SH-SY5Y (cell line): ENCODE results near the gene KCTD4.

Experiments used
- GATA2 ChIP-seq: IDR thresholded peaks from 2 replicates; pipeline ENCODE4 v1.6.1; 2011; ENCODE audit warnings: mild to moderate bottlenecking, low read depth, low read length
- GATA3 ChIP-seq: IDR thresholded peaks from 2 replicates; pipeline ENCODE4 v1.6.1; 2011; ENCODE audit warnings: low read depth, mild to moderate bottlenecking, low read length, moderate library complexity

KCTD4 gene

DNA sequence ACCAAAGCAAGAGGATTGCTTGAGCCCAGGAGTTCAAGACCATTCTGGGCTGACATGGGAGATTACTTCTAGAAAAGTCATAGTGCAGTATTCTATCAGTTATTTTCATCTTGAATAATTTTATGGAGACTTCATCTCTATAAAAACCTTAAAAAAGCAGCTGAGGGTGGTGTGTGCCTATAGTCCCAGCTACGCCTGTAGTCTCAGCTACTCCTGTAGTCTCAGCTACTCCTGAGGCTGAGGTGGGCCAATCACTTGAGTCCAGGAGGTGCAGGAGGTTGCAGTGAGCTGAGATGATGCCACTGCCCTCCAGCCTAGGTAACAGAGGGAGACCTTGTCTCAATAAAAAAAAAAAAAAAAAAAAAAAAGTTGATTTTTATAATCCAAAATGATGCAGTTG, 22.1 kb upstream of the KCTD4 start:
- TF ChIP-seq GATA2 (no peak), GATA3 (no peak)

DNA sequence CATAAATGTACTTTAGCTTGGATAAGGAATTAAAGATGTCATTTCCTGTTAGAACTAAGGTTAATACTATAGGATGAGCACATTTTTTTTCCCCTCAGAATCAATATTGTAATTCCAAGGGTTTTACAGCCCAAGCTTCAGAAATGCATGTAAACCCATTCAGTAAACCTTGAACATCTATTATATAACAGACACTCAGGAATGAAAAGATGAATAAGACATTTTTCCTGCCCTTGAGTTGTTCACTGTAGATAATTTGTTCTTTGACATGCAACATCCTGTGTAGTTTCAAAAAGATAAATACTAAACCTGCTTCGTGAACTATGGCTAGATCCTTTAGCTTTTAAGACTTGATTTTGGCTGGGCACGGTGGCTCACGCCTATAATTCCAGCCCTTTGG, 21.7 kb upstream of the KCTD4 start:
- TF ChIP-seq GATA2 (no peak), GATA3 (no peak)

DNA sequence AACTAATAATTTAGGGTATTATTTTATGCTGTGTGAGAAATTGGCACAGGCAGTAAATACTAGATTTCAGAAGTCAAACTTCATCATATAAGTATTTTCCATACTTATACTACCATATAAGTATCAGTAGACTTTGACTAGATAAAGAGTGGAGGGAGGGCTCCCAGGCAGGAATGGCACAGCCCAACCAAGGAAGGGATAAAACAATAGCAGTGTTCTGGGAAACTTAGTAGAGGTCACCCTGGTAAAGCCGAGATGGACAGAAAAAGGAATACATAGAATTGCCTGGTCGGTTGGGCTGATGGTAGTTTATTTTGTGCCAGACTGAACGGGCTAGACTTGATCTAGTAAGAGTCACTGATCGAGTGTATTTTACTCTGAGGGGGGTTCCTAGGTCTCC, 19.6 kb upstream of the KCTD4 start:
- no peak for TF ChIP-seq GATA2
- no peak for TF ChIP-seq GATA3

DNA sequence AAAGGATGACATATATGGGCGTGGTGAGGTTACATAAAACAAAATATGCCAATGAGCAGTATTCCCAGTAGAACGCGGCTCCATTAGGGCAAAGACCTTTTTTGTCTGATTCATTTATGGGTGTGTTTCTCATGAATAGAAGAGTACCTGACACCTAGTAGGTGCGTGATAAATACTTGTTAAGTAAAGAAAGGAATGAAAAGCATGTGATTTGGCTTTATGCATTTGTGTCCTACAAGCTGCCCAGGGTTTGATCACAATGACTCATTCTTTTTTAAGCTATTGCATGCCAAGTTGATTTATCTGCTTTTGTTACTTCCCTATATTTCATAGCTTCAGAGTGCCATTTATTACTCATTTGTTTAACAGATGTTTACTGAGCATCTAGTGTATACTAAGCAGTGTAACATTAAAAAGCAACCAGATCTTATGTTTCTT, 19.1 kb upstream of the KCTD4 start:
- TF ChIP-seq GATA2 (no peak), GATA3 (no peak)

DNA sequence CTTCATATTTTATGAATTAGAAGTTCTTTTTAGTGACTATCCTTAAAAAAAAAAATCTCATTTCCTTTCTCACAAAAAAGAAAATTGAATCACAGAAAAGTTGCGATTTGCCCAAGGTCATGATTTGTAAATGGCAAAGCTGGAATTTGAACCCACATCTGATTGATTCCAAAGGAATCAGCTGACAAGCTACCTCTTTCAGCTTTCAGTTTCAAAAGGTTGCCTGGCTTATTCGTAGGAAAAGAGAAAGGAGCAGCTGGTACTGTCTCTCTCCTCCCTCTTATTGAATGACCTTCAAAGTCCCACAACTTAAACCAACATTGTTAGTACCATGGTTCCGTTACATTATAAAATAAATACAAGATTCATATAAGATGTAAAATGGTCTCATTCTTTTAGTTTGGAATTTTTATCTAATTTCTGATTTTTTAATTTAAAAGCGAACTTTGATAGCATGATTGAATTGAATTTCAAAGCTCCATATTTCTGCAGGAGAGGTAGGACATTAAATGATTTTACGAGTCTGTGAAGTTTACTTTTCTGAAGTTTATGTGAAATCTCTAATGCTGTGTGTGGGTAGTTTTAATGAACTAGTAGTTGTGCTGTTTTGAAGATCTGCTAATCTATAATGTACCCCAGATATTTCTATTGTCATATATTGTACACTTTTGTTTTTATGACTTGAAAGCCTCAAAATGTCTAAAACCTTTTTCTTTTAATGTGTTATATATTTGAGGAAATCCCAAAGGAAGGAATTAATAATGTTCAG, 18.5 kb upstream of the KCTD4 start:
- TF ChIP-seq GATA2 (no peak), GATA3 (no peak)

DNA sequence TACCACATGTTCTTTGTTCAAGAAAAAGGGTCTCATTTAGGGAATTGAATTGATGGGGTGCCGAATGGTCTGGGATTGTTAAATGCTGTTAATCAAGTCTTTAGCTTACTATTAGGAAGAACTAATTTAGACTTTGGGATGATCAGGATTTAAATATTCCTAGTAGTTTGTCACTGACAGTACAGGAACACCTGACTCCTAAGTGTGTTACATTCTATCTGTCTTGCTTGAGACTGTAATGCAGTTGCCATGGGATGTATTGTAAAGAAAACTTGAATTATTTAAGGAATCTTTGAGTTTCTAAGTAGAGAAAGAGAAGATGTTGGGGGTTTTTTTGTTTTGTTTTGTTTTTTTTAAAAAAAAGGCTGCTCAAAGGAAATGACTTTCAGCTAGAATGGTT, 17.8 kb upstream of the KCTD4 start:
- TF ChIP-seq GATA3 = no peak
- no peak for TF ChIP-seq GATA2

DNA sequence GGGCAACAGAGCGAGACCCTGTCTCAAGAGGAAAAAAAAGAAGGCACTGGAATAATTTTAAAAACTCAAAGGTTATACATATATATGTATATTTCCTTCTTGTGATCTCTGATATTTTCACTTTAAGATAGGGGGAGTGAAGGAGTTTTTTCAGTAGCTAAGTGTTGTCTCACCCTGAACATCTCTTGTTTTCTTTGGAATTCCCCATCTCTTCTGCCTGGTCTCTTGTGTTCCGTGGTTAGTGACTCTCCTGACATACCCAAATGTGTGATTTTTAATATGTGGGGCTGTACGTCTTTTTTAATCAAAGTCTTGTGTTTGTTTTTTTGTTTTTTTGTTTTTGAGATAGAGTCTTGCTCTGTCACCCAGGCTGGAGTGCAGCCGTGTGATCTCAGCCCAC, 15.3 kb upstream of the KCTD4 start:
- no peak for TF ChIP-seq GATA3
- TF ChIP-seq GATA2 = no peak

DNA sequence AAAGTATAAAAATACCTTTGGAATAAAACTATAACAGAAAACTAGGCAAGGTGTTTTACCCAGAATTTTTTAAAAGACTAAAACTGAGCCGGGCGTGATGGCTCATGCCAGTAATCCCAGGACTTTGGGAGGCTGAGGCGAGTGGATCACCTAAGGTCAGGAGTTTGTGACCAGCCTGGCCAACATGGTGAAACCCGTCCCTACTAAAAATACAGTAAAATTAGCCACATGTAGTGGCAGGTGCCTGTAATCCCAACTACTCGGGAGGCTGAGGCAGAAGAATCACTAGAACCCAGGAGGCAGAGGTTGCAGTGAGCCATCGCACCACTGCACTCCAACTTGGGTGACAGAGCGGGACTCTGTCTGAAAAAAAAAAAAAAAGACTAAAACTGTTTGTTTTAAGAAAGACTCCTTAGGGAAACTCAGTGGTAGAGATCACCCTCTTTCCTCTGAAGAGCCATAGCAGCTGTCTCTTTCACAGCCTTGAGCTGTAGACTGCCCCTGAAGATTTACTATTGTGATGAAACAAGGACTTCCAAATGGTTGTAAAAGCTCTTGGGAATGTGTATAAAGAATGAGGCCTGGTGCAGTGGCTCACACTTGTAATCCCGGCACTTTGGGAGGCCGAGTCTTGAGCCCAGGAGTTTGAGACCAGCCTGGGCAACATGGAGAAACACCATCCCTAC, 14.7 kb upstream of the KCTD4 start:
- TF ChIP-seq GATA2 (no peak), GATA3 (no peak)

DNA sequence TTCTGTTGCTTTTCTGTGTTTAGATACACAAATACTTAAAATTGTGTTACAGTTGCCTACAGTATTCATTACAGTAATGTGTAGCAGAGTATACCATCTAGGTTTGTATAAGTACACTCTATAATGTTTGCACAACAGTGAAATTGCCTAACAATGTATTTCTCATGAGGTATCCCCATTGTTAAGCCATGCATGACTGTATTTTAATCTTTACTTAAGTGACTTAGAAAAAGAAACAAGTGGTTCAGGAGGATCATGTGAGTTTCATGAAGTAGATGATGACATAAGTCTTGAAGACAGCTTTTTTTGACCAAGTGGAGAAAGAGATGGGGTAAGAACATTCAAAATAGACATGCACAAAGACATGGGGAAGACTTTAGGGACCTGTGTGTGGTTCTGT, 8.4 kb upstream of the KCTD4 start:
- no peak for TF ChIP-seq GATA3
- TF ChIP-seq GATA2 = no peak

DNA sequence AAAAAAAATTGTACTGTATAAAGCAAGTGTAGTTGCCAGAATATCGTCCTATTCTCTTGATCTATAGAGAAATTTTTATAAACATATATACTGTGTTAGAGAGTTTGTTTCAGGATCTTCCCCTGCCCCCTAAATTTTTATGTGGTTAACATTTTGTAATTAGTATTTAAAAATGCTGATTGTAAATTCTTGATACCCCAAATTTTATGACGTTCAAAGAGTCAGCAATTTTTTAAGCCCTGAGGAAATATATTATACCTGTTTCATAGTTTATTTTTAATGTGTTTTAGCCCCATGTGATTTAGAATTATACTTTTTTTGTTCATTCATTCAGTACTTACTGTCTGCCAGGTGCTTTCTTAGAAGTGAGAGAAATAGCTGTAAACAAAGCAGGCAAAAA, 7.3 kb upstream of the KCTD4 start:
- TF ChIP-seq GATA2 (no peak), GATA3 (no peak)

DNA sequence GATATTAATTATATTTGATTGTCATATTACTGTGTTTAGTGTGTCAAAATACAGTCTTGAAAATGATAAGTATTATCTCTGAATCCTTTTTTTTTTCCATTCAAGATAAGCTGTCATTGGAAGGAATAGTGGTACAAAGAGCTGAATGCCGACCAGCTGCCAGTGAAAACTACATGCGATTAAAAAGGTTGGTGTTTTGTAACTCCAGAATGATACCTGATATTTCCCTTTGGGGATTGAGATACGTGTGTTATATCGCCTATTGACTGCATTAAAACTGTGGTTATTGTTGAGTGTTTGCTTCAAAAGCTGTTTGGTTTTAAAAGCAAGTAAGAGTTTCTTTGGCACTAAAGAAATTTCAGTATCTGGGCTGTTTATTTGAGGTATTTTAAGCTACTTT, 6.5 kb upstream of the KCTD4 start:
- no peak for TF ChIP-seq GATA3
- no peak for TF ChIP-seq GATA2

DNA sequence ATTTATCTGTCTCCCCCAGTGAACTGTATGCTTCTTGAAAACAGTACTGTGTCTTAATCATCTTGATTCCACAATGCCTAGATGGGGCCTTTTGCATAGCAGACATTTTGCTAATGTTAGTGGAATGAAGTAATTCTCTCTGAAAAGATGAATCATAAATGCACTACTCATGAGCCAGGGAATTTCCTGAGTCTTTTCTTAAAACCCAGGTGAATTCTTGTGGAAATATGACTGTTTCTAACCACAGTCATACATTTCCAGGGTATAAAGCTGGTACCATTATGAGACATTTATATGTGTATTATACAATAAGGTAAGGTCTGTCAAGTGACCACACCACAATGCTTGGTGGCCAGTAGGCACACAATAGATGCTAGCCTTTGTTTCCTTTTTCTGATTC, 5.5 kb upstream of the KCTD4 start:
- no peak for TF ChIP-seq GATA3
- TF ChIP-seq GATA2 = no peak

DNA sequence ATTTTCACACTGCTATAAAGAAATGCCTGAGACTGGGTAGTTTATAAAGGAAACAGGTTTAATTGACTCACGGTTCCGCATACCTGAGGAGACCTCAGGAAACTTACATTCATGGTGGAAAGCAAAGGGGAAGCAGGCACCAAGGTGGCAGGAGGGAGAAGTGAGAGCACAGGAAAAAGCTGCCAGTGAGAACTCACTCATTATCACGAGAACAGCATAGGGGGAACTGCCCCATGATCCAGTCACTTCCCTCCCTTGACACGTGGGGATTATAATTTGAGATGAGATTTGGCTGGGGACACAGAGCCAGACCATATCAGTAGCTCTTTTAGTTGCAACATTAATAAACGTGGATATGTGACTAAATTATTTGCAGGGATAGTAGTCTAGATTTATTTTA, 4.3 kb upstream of the KCTD4 start:
- no peak for TF ChIP-seq GATA2
- no peak for TF ChIP-seq GATA3

DNA sequence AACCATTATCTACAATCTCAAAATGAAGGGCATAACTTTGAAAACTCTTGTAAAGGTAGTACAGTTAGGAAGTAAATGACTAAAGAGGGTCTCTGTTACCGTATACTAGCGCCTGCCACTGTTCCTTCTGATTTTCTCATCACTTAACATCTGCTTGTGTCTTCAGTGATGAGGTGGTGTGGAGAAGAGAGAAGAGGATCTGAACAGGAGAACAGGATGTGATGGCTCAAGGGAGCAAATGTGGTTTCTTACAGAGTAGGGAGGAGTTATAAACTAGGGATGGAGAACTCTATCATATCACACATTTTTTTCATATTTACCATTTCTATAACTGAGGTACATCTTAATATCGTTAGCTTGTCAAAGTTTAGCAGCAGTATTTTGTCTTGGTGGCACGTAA, 1.1 kb downstream of the KCTD4 start:
- TF ChIP-seq GATA3 (no peak), GATA2 (no peak)

DNA sequence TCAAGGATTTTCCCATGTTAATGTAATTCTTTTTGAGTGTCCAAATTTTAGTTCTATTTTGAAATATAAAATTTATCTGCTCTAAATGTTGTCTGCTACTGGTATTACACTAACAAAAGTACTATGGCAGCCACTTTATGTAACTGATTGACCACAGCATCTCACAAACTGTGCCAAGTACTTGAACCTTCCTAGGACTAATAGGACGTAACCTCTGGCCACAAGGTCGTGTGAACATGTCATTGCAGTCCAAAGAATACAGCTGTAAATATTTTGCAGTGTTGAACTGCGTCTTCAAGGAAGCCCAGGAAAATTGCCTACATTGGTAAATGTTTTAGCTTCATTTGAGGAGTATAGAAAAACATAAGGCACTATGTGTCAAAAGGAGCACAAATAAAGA, 1.9 kb downstream of the KCTD4 start:
- TF ChIP-seq GATA3 = no peak
- TF ChIP-seq GATA2 = no peak

DNA sequence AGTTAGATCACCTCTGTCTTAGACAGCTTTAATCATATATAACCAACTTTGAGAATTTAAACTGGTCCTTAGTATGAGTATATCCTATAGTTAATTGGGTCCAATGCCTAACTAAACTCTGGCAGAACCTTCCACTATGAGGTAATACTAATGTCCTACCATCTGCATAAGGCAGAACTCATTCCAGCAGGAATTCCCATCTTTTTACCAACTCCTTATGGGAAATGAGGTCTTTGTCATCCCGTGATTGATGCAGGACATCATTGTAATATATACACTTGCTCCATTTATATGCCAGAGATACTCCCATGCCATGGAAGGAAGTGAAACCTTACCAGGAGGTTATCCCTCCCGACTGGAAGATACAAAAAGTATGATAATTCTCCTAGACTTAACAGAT, 2.8 kb downstream of the KCTD4 start:
- no peak for TF ChIP-seq GATA2
- no peak for TF ChIP-seq GATA3
